PC-9 (cell line): ENCODE data around the gene ETF1. TPM values are rescaled to one million over a fixed set of nuclear protein-coding genes. Genes with fewer than 3 reads are reported as not detected.

Experiments used
- BruUV-seq: library from RNA; stranded (reverse); fragments of 400-500 nt; replicated peaks from 2 replicates; lab custom pipeline; 2021; lab: Mats Ljungman, UMichigan
- CTCF ChIA-PET: fragments of 300-600 bp; sonication (Branson Sonifier 250); formaldehyde crosslinking; loops from one replicate; lab custom pipeline; 2022; ENCODE audit warnings: antibody characterized with exemption; lab: Charles Lee
- POLR2A ChIA-PET: fragments of 300-600 bp; sonication (Branson Sonifier 250); formaldehyde crosslinking; loops from one replicate; lab custom pipeline; 2022; ENCODE audit warnings: antibody characterized with exemption; ENCODE audit not compliant: unreplicated experiment; lab: Charles Lee
- DNase-seq, 2 experiments: peaks; one replicate each; pipeline versions ENCODE4 v3.0.0 to v3.0.0-alpha.2; 2015 to 2022; ENCODE audit warnings: mixed read lengths in 1 of 2
- H2AFZ ChIP-seq: fragments of 200-600 bp; sonication (generic); 2 replicates; pipeline ENCODE4 v1.8.1; 2017; ENCODE audit warnings: antibody characterized with exemption
- H3F3A ChIP-seq: fragments of 200-600 bp; sonication (generic); 2 replicates; pipeline ENCODE4 v1.8.1; 2017; ENCODE audit warnings: antibody characterized with exemption, mild to moderate bottlenecking, low read depth; ENCODE audit not compliant: insufficient read depth
- H3K27ac ChIP-seq: fragments of 200-600 bp; sonication (generic); 2 replicates; pipeline ENCODE4 v1.6.1; 2016; ENCODE audit warnings: mixed run types
- H3K27me3 ChIP-seq: fragments of 200-600 bp; sonication (generic); 2 replicates; pipeline ENCODE4 v1.6.1; 2016; ENCODE audit warnings: low read depth, mixed run types; ENCODE audit not compliant: insufficient read depth
- H3K36me3 ChIP-seq: fragments of 200-600 bp; sonication (generic); 2 replicates; pipeline ENCODE4 v1.6.1; 2016; ENCODE audit warnings: low read depth, mixed run types
- H3K4me1 ChIP-seq: fragments of 200-600 bp; sonication (generic); replicated peaks from 2 replicates; pipeline ENCODE4 v1.6.1; 2016; ENCODE audit warnings: mixed run types; ENCODE audit not compliant: insufficient read depth
- H3K4me2 ChIP-seq: fragments of 200-600 bp; sonication (generic); 2 replicates; pipeline ENCODE4 v1.6.1; 2017; ENCODE audit warnings: mixed run types
- H3K4me3 ChIP-seq: fragments of 200-600 bp; sonication (generic); 2 replicates; pipeline ENCODE4 v1.6.1; 2016; ENCODE audit warnings: mixed run types
- H3K79me2 ChIP-seq: fragments of 200-600 bp; sonication (generic); 2 replicates; pipeline ENCODE4 v1.6.1; 2017; ENCODE audit warnings: low read depth, mixed run types
- H3K9me2 ChIP-seq: fragments of 200-600 bp; sonication (generic); 2 replicates; pipeline ENCODE4 v1.8.1; 2017; ENCODE audit warnings: mild to moderate bottlenecking; ENCODE audit not compliant: insufficient read depth
- H3K9me3 ChIP-seq: fragments of 200-600 bp; sonication (generic); 2 replicates; pipeline ENCODE4 v1.8.1; 2016; ENCODE audit warnings: low read depth; ENCODE audit not compliant: insufficient read depth
- H4K20me1 ChIP-seq: fragments of 200-600 bp; sonication (generic); 2 replicates; pipeline ENCODE4 v1.8.1; 2017; ENCODE audit not compliant: insufficient read depth
- EZH2 ChIP-seq: fragments of 200-600 bp; sonication (generic); IDR thresholded peaks from 2 replicates; pipeline ENCODE4 v1.8.0; 2017; ENCODE audit warnings: antibody characterized with exemption, low read depth
- intact Hi-C: fragments of 100-400 bp; cut with micrococcal nuclease; formaldehyde crosslinking; loops from one replicate; pipeline ENCODE4 v1.10.0; 2022; ENCODE audit not compliant: unreplicated experiment
- total RNA-seq: library from RNA; stranded (reverse); gene quantifications from 2 replicates; pipeline ENCODE4 v1.2.3, GENCODE V29; 2021
- TF ChIP-seq, protein P1 (sequence below): fragments of 200-600 bp; sonication (generic); conservative IDR thresholded peaks from 2 replicates; pipeline ENCODE4 v1.6.1; 2017; ENCODE audit warnings: mixed run types, antibody characterized with exemption, mild to moderate bottlenecking, moderate library complexity

Gene ETF1
- total RNA-seq, 1 experiment from 2014 or later: 84.9 TPM

- Histone ChIP-seq H4K20me1 (peaks cover 18% of the 10 kb centered on the region), H3F3A (no peaks in the 10 kb centered on the region), H3K36me3 (no peaks in the 10 kb centered on the region), H3K9me2 (no peaks in the 10 kb centered on the region), H2AFZ (no peak overlapping the region), H3K79me2 (no peaks in the 10 kb centered on the region), H3K4me1 (no peaks in the 10 kb centered on the region), H3K27me3 (no peaks in the 10 kb centered on the region), H3K4me3 (no peak overlapping the region), H3K27ac (no peak overlapping the region), H3K9me3 (no peaks in the 10 kb centered on the region), H3K4me2 (no peak overlapping the region)
- BruUV-seq: no TSS peak
- no peak for TF ChIP-seq EZH2
- TF ChIP-seq, protein P1, sequence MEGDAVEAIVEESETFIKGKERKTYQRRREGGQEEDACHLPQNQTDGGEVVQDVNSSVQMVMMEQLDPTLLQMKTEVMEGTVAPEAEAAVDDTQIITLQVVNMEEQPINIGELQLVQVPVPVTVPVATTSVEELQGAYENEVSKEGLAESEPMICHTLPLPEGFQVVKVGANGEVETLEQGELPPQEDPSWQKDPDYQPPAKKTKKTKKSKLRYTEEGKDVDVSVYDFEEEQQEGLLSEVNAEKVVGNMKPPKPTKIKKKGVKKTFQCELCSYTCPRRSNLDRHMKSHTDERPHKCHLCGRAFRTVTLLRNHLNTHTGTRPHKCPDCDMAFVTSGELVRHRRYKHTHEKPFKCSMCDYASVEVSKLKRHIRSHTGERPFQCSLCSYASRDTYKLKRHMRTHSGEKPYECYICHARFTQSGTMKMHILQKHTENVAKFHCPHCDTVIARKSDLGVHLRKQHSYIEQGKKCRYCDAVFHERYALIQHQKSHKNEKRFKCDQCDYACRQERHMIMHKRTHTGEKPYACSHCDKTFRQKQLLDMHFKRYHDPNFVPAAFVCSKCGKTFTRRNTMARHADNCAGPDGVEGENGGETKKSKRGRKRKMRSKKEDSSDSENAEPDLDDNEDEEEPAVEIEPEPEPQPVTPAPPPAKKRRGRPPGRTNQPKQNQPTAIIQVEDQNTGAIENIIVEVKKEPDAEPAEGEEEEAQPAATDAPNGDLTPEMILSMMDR: no peak
- POLR2A ChIA-PET: interaction anchor here (0.6 to 0.7 kb wide), 3 partner anchors 34 to 83 kb away, joined by 3 to 6 read pairs (median 4); no protein-coding TSS in a partner anchor
- DNase-seq: peak; percentile 50 to 51
- intact Hi-C loops: no loop called here
- CTCF ChIA-PET: no interaction called here
Observed at GRCh38 chr5:138469540-138470321, 73.3 kb downstream of the ETF1 start.

DNA sequence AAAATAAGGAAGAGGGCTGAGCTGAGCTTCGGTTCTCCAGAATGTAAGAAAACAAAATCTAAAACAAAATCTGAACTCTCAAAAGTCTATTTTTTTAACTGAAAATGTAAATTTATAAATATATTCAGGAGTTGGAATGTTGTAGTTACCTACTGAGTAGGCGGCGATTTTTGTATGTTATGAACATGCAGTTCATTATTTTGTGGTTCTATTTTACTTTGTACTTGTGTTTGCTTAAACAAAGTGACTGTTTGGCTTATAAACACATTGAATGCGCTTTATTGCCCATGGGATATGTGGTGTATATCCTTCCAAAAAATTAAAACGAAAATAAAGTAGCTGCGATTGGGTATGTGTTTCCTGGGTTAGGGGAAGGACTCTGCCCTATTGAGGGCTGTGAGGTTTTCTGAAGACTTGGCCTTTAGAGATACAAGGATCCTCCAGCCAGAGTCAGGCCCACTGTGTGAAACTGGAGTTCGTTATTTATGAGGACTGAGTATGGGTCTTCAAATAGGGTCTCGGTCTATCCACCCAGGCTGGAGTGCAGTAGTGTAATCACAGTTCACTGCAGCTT, 74.0 kb downstream of the ETF1 start:
- POLR2A ChIA-PET: interaction anchor here (0.6 kb wide), 2 partner anchors 78 to 825 kb away, joined by 3 to 6 read pairs; no protein-coding TSS in a partner anchor
- no peaks in the 10 kb centered on the region for H3K36me3 ChIP-seq
- H2AFZ ChIP-seq: no peak overlapping the region
- no peaks in the 10 kb centered on the region for H3K9me3 ChIP-seq
- no peak for TF ChIP-seq EZH2
- TF ChIP-seq, protein P1: no peak
- no peak overlapping the region for H3K4me3 ChIP-seq
- DNase-seq: no peak
- no TSS peak for BruUV-seq
- no peak overlapping the region for H3K4me2 ChIP-seq
- no peaks in the 10 kb centered on the region for H3K4me1 ChIP-seq
- H4K20me1 ChIP-seq: peaks cover 18% of the 10 kb centered on the region
- H3K27ac ChIP-seq: no peak overlapping the region
- H3K27me3 ChIP-seq: no peaks in the 10 kb centered on the region
- intact Hi-C loops: no loop called here
- CTCF ChIA-PET: no interaction called here
- H3K79me2 ChIP-seq: no peaks in the 10 kb centered on the region
- no peaks in the 10 kb centered on the region for H3F3A ChIP-seq
- no peaks in the 10 kb centered on the region for H3K9me2 ChIP-seq

GRCh38 chr5:138468133-138468965, 74.7 kb downstream of the ETF1 start:
- Histone ChIP-seq H4K20me1 (peaks cover 18% of the 10 kb centered on the region), H3K36me3 (no peaks in the 10 kb centered on the region), H3K27ac (no peak overlapping the region), H3K9me3 (no peaks in the 10 kb centered on the region), H3K9me2 (no peaks in the 10 kb centered on the region), H3K4me3 (no peak overlapping the region), H3K27me3 (no peaks in the 10 kb centered on the region), H3F3A (no peaks in the 10 kb centered on the region), H3K4me1 (peaks cover 4% of the 10 kb centered on the region), H3K4me2 (no peak overlapping the region), H3K79me2 (no peaks in the 10 kb centered on the region), H2AFZ (no peak overlapping the region)
- TF ChIP-seq, protein P1: no peak
- no peak for TF ChIP-seq EZH2
- BruUV-seq: no TSS peak
- CTCF ChIA-PET: no interaction called here
- POLR2A ChIA-PET: interaction anchor here (0.6 kb wide), 2 partner anchors 79 to 826 kb away, joined by 3 to 6 read pairs; no protein-coding TSS in a partner anchor
- DNase-seq: peak in 1 of 2 experiments; percentile 33
- intact Hi-C loops: no loop called here
